PC-9 (cell line): ENCODE results near the gene IL12A. TPM values are rescaled to one million over a fixed set of nuclear protein-coding genes. Genes with fewer than 3 reads are reported as not detected.
A peak's percentile ranks its signal among the peaks of the same experiment; 100 is the strongest.

Source experiments
- BruUV-seq: library from RNA; stranded (reverse); fragments of 400-500 nt; replicated peaks from 2 replicates; lab custom pipeline; 2021; lab: Mats Ljungman, UMichigan
- CTCF ChIA-PET: fragments of 300-600 bp; sonication (Branson Sonifier 250); formaldehyde crosslinking; loops from one replicate; lab custom pipeline; 2022; ENCODE audit warnings: antibody characterized with exemption; lab: Charles Lee
- POLR2A ChIA-PET: fragments of 300-600 bp; sonication (Branson Sonifier 250); formaldehyde crosslinking; loops from one replicate; lab custom pipeline; 2022; ENCODE audit warnings: antibody characterized with exemption; ENCODE audit not compliant: unreplicated experiment; lab: Charles Lee
- DNase-seq, 2 experiments: peaks; one replicate each; pipeline versions ENCODE4 v3.0.0 to v3.0.0-alpha.2; 2015 to 2022; ENCODE audit warnings: mixed read lengths in 1 of 2
- H2AFZ ChIP-seq: fragments of 200-600 bp; sonication (generic); 2 replicates; pipeline ENCODE4 v1.8.1; 2017; ENCODE audit warnings: antibody characterized with exemption
- H3F3A ChIP-seq: fragments of 200-600 bp; sonication (generic); 2 replicates; pipeline ENCODE4 v1.8.1; 2017; ENCODE audit warnings: antibody characterized with exemption, mild to moderate bottlenecking, low read depth; ENCODE audit not compliant: insufficient read depth
- H3K27ac ChIP-seq: fragments of 200-600 bp; sonication (generic); 2 replicates; pipeline ENCODE4 v1.6.1; 2016; ENCODE audit warnings: mixed run types
- H3K27me3 ChIP-seq: fragments of 200-600 bp; sonication (generic); 2 replicates; pipeline ENCODE4 v1.6.1; 2016; ENCODE audit warnings: low read depth, mixed run types; ENCODE audit not compliant: insufficient read depth
- H3K36me3 ChIP-seq: fragments of 200-600 bp; sonication (generic); 2 replicates; pipeline ENCODE4 v1.6.1; 2016; ENCODE audit warnings: low read depth, mixed run types
- H3K4me1 ChIP-seq: fragments of 200-600 bp; sonication (generic); replicated peaks from 2 replicates; pipeline ENCODE4 v1.6.1; 2016; ENCODE audit warnings: mixed run types; ENCODE audit not compliant: insufficient read depth
- H3K4me2 ChIP-seq: fragments of 200-600 bp; sonication (generic); 2 replicates; pipeline ENCODE4 v1.6.1; 2017; ENCODE audit warnings: mixed run types
- H3K4me3 ChIP-seq: fragments of 200-600 bp; sonication (generic); 2 replicates; pipeline ENCODE4 v1.6.1; 2016; ENCODE audit warnings: mixed run types
- H3K79me2 ChIP-seq: fragments of 200-600 bp; sonication (generic); 2 replicates; pipeline ENCODE4 v1.6.1; 2017; ENCODE audit warnings: low read depth, mixed run types
- H3K9me2 ChIP-seq: fragments of 200-600 bp; sonication (generic); 2 replicates; pipeline ENCODE4 v1.8.1; 2017; ENCODE audit warnings: mild to moderate bottlenecking; ENCODE audit not compliant: insufficient read depth
- H3K9me3 ChIP-seq: fragments of 200-600 bp; sonication (generic); 2 replicates; pipeline ENCODE4 v1.8.1; 2016; ENCODE audit warnings: low read depth; ENCODE audit not compliant: insufficient read depth
- H4K20me1 ChIP-seq: fragments of 200-600 bp; sonication (generic); 2 replicates; pipeline ENCODE4 v1.8.1; 2017; ENCODE audit not compliant: insufficient read depth
- CTCF ChIP-seq: fragments of 200-600 bp; sonication (generic); conservative IDR thresholded peaks from 2 replicates; pipeline ENCODE4 v1.6.1; 2017; ENCODE audit warnings: mixed run types, antibody characterized with exemption, mild to moderate bottlenecking, moderate library complexity
- EZH2 ChIP-seq: fragments of 200-600 bp; sonication (generic); IDR thresholded peaks from 2 replicates; pipeline ENCODE4 v1.8.0; 2017; ENCODE audit warnings: antibody characterized with exemption, low read depth
- intact Hi-C: fragments of 100-400 bp; cut with micrococcal nuclease; formaldehyde crosslinking; loops from one replicate; pipeline ENCODE4 v1.10.0; 2022; ENCODE audit not compliant: unreplicated experiment
- total RNA-seq: library from RNA; stranded (reverse); gene quantifications from 2 replicates; pipeline ENCODE4 v1.2.3, GENCODE V29; 2021

IL12A gene
- total RNA-seq, 1 experiment from 2014 or later: 0.28 TPM

GRCh38 chr3:160038862-160039562 lies 50.4 kb downstream of the IL12A start:
- no peaks in the 10 kb centered on the region for H3K27me3 ChIP-seq
- H4K20me1 ChIP-seq: no peaks in the 10 kb centered on the region
- DNase-seq: peak in 1 of 2 experiments; percentile 43
- H3K4me1 ChIP-seq: no peaks in the 10 kb centered on the region
- BruUV-seq: no TSS peak
- intact Hi-C loops: loop anchor here (10.0 kb wide), 3 partner anchors 96 to 186 kb away; partner anchors contain the start of gene C3orf80
- no peaks in the 10 kb centered on the region for H3K36me3 ChIP-seq
- no peaks in the 10 kb centered on the region for H3K79me2 ChIP-seq
- H3K4me2 ChIP-seq: peak overlapping the region; percentile 46
- H3K4me3 ChIP-seq: peak overlapping the region; percentile 16; the same call in 1 of the 2 replicates
- H3K9me2 ChIP-seq: no peaks in the 10 kb centered on the region
- CTCF ChIA-PET: no interaction called here
- no peak overlapping the region; the same call in 1 of the 2 replicates for H2AFZ ChIP-seq
- H3F3A ChIP-seq: no peaks in the 10 kb centered on the region
- POLR2A ChIA-PET: interaction anchor here (0.7 kb wide), 2 partner anchors 92 to 819 kb away, joined by 3 read pairs; no protein-coding TSS in a partner anchor
- TF ChIP-seq CTCF (no peak), EZH2 (no peak)
- no peaks in the 10 kb centered on the region for H3K9me3 ChIP-seq
- no peak overlapping the region for H3K27ac ChIP-seq

DNA sequence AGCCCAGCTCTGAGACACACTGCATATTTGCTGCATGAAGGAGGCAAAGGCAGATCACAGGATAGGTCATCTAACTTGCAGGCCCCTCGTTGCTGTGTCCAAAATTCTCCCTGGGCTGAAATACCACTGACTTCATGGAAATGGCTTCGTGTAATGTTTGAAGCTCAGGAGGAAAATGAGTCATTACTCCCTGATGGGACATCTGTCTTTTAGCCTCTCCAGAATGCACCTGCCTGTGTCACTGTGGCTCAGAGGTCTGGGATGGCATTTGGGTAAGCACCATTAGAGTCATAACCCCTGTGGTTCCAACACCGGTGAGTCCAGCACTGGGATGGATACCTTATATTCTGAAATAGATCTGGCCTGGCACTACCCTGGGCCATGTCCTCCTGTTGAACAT lies 51.5 kb downstream of the IL12A start:
- H3K9me2 ChIP-seq: no peaks in the 10 kb centered on the region
- no TSS peak for BruUV-seq
- no peak overlapping the region for H3K27ac ChIP-seq
- intact Hi-C loops: no loop called here
- H3K4me3 ChIP-seq: no peak overlapping the region
- no peak overlapping the region for H2AFZ ChIP-seq
- H3F3A ChIP-seq: no peaks in the 10 kb centered on the region
- no peak for TF ChIP-seq CTCF
- no peak for TF ChIP-seq EZH2
- CTCF ChIA-PET: no interaction called here
- H3K79me2 ChIP-seq: no peaks in the 10 kb centered on the region
- H4K20me1 ChIP-seq: no peaks in the 10 kb centered on the region
- no peaks in the 10 kb centered on the region for H3K4me1 ChIP-seq
- POLR2A ChIA-PET: no interaction called here
- H3K4me2 ChIP-seq: no peak overlapping the region
- no peaks in the 10 kb centered on the region for H3K9me3 ChIP-seq
- no peaks in the 10 kb centered on the region for H3K27me3 ChIP-seq
- no peaks in the 10 kb centered on the region for H3K36me3 ChIP-seq
- no peak for DNase-seq

DNA sequence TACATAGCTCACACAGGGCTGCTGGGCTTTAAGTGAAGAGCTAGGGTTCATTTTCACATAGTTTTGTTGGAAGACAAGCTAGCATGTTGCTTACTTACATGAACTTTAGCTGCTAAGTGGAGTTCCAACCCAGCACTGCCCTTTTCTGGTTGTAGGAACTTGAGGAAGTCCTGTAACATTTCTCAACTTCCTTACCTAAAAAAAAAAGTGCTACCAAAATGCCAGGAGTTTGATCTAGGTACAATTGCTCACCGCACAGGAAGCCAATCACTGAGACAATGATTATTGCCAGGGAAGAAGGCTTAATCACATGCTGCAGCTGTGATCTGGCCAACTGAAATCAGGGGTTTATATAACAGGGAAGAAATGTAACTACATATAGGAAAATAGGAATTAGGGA lies 52.8 kb downstream of the IL12A start:
- Histone ChIP-seq H3K36me3 (no peaks in the 10 kb centered on the region), H3K9me3 (no peaks in the 10 kb centered on the region), H3K4me3 (no peak overlapping the region), H3K27me3 (no peaks in the 10 kb centered on the region), H3F3A (no peaks in the 10 kb centered on the region), H2AFZ (no peak overlapping the region), H3K4me1 (no peaks in the 10 kb centered on the region), H3K4me2 (no peak overlapping the region), H4K20me1 (no peaks in the 10 kb centered on the region), H3K27ac (no peak overlapping the region), H3K79me2 (no peaks in the 10 kb centered on the region), H3K9me2 (no peaks in the 10 kb centered on the region)
- POLR2A ChIA-PET: no interaction called here
- BruUV-seq: no TSS peak
- DNase-seq: no peak
- CTCF ChIA-PET: no interaction called here
- TF ChIP-seq EZH2: no peak
- no peak for TF ChIP-seq CTCF
- intact Hi-C loops: no loop called here
